HG03442 (cell line): ENCODE data around the gene SACS.

Experiments used
- ATAC-seq: cut with Tn5 transposase; IDR thresholded peaks from one replicate; pipeline ENCODE4 v1.9.1; 2021; ENCODE audit warnings: mild to moderate bottlenecking, moderate library complexity; ENCODE audit not compliant: unreplicated experiment

The SACS gene

GRCh38 chr13:23433171-23434153 is at the start of gene SACS:
Gene SACS, minus strand, starts transcription at chr13:23433702. Its CDS starts 22,463 bp downstream, at chr13:23411239.
- ATAC-seq: no peak

- ATAC-seq: no peak
Observed at GRCh38 chr13:23480324-23480723, 46.8 kb upstream of the SACS start.

GRCh38 chr13:23477101-23477500 is 43.6 kb upstream of the SACS start:
- no peak for ATAC-seq

GRCh38 chr13:23473221-23473620 is 39.7 kb upstream of the SACS start:
- ATAC-seq: no peak

GRCh38 chr13:23472189-23472588 is 38.7 kb upstream of the SACS start:
- ATAC-seq: no peak

DNA sequence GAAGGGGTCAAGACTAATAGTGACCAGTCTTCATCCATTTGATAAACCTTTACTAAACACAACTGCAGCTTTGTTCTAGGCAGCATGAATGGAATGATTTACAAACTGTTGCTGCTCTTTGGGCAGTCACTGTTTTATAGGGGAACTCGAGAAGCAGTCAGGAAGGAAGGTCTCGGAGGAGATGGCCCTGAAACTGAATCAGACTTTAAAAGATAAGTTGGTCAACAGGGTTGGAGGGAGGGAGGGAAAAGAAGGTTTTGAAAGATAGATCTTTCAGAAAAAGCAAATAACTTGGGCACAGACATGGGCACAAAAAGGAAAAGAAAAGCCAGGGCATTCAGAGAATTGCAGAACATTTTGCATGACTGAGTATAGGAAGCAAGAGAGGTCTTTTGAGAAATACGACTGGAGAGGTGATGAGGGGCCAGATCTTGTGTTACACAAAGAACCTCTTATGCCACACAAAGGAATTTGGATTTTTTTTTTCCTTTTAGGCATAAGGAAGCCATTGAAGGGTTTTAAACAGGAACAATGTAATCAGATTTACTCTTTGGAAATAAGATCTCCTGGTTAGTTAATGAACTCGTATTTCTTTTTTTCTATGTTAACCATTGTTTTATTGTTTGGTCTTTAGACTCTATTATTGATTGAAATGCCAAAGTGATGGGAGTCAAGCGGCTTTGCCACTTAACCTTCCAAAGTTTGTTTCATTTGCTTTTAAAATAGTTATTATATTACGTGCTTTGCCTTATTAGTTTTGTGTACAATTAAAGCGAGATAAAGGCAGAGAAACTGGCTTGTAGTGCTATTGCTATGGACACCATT is 37.5 kb upstream of the SACS start:
- ATAC-seq: no peak

- ATAC-seq: no peak
Observed at GRCh38 chr13:23469951-23470421, 36.5 kb upstream of the SACS start.

- ATAC-seq: no peak
Observed at GRCh38 chr13:23468811-23469210, 35.3 kb upstream of the SACS start.

DNA sequence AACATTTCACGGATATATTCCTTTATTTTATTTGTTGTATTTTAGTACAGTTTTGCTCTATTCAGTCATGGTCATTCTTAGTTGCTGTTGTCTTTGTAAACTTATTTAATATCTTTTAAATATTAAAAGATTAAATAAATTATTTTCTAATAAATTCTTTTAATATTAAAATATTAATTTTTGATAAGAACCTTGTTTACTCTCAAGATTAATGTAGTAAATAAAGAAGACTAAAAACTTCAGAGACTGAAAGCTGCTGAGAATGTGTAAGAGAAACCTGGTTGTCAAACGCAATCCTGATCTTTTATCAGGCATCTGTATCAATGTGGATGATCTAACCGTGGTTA is 34.4 kb upstream of the SACS start:
- no peak for ATAC-seq

DNA sequence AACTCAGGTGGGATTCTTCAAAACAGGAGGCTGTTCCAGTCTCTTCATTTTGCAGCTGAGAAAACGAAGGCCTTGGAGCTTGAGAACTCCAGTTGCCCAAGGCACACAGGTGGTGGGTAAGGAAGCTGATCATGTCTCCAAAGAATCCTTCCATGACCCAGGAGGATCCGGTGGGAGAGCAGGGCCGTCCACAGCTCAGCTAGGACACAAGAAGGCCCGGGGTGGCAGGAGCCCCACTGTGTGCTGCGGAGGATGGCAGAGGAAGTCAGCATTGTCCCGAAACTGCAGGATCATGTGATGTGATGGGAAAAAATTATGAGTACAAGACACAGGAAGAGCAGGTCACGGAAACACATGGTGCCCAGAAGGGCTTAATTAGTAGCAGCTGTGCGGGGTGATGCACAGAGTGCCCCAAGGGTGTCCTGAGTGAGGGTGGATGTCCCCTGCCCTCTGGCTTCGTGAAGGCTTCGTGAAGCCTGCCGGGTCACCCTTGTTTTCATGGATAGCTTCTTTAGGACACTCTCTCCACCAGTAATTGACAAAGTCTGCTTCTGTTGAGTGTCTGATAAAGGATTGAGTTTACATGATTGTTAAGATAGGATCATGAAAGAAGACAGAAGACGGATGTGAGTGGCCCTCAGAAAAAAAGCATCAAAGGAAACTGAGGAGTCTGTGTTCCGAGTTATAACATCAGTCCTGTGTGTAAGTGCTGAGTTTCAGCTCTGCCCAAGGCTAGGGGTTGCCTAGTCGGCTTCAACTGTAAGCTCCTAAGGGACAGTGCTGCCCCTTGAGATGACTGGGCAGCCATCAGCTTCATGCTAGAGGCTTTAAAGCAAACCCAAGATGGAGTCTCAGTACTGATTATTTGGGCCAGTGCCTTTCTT is 33.8 kb upstream of the SACS start:
- ATAC-seq: no peak

DNA sequence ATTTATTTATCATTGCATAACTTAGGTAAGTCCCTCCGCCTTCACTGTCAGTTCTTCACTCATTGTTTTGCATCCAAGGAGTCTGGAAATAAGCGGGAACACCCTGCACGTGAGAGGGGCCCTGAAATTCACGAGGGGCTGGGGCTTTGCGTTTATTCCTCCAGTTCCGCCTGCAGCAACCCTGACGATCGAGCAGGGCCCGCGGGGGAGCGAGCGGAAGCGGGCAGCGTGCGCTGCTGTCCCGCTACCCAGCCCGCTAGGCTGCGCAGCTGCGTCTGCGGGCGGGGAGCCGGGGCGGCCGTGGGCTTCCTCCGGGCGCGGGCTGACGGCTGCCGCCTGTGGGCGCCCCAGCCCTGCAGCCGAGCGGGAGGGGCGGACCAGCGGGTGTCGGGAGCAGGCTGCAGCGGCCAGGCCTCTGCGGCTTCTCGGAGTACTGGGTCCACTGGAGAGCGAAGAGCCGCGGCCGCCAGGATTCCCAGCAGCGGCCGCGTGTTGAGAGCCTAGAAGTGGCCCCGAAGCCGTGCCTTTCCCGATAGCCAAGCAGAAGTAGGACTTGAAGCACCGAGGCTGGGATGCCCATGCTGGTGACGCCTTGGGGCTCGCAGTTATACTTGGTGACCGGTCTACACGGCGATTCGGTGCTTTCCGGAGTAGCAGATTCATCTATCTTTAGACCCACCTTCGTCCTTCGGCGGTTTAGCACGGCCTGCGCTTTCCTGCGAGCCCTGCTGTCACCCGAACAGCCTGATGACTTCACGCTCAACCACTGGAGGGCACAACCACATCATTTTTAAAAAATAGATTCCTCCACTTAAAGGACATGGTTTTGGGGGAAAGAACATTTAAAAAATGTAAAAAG is 32.9 kb upstream of the SACS start:
- peak; percentile 84 for ATAC-seq

GRCh38 chr13:23463661-23464060 is 30.2 kb upstream of the SACS start:
- no peak for ATAC-seq

DNA sequence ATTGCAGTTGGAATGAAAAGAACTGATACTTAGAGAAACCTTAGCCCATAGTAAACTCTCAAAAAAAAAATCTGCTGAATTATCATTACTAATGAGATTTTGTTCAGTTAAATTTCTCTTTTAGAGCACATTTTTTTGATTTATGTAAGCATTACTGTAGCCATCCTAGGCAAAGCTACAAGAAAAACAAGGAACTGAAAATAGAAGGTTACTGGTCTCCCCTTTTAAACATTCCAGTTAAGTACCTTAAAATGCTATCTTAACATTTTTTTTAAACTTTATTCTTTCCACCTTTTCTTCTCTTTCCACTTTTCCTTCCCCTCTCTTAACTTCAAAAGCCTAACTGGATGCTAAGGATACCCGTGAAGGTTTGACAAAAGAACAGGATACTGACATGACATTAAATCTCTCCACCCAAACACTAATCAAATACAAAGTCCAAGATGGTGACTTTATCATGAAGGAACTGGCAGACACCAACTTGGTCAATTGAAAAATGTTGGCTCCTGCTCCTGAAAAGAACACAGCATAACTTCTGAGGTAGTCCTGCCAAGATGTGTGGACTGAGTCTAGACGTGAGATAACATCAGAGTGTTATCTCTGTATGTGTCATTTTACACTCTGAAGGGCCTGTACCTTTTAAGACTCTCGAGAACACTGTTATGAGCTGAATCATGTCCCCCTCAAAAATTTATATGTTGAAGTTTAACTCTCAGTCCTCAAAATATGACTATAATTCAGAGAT is 29.5 kb upstream of the SACS start:
- ATAC-seq: no peak

GRCh38 chr13:23461544-23461943 is 28.0 kb upstream of the SACS start:
- no peak for ATAC-seq

- ATAC-seq: no peak
Observed at GRCh38 chr13:23460921-23461320, 27.4 kb upstream of the SACS start.

- ATAC-seq: peak; percentile 81
Observed at GRCh38 chr13:23460309-23460708, 26.8 kb upstream of the SACS start.

DNA sequence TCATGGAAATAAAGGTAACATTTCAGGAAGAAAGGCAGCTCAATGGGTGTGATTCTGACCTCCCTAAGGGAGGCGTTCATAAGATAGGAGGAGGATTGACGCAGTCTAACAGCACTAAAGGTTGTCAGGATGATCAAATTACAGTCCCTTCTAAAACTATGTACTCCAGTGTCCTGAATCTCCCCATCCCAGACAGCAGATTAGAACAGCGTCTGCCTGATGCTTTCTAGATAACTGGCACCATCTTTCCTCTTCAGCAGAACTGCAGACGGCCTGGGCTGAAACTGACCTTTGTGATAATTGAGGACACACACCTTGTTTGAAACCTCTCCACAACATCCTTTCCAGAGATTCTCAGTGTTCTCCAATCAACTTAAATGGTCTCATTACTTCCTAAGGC is 25.5 kb upstream of the SACS start:
- no peak for ATAC-seq

- no peak for ATAC-seq
Observed at GRCh38 chr13:23456437-23457210, 23.1 kb upstream of the SACS start.
